Epithelial cell of proximal tubule (primary cell): ENCODE measurements around the gene PPEF2. TPM values are rescaled to one million over a fixed set of nuclear protein-coding genes. Genes with fewer than 3 reads are reported as not detected.

ENCODE experiments used
- DNase-seq: peaks from one replicate; pipeline ENCODE4 v3.0.0-alpha.2; 2011; ENCODE audit warnings: low read depth
- H3K4me3 ChIP-seq: 2 replicates; pipeline ENCODE4 v1.5.1; 2011; ENCODE audit warnings: low read depth, mild to moderate bottlenecking, low read length
- total RNA-seq: library from RNA; depleted of rRNA; stranded (reverse); fragments of >200 nt; gene quantifications from 2 replicates; pipeline ENCODE4 v1.2.3, GENCODE V29; 2015
- TF ChIP-seq, protein P1 (sequence below): conservative IDR thresholded peaks from 2 replicates; pipeline ENCODE4 v1.5.1; 2012; ENCODE audit warnings: low read depth, mild to moderate bottlenecking, low read length

The PPEF2 gene, protein sequence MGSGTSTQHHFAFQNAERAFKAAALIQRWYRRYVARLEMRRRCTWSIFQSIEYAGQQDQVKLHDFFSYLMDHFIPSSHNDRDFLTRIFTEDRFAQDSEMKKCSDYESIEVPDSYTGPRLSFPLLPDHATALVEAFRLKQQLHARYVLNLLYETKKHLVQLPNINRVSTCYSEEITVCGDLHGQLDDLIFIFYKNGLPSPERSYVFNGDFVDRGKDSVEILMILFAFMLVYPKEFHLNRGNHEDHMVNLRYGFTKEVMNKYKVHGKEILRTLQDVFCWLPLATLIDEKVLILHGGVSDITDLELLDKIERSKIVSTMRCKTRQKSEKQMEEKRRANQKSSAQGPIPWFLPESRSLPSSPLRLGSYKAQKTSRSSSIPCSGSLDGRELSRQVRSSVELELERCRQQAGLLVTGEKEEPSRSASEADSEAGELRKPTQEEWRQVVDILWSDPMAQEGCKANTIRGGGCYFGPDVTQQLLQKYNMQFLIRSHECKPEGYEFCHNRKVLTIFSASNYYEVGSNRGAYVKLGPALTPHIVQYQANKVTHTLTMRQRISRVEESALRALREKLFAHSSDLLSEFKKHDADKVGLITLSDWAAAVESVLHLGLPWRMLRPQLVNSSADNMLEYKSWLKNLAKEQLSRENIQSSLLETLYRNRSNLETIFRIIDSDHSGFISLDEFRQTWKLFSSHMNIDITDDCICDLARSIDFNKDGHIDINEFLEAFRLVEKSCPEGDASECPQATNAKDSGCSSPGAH
- total RNA-seq: not detected in 2 replicates

GRCh38 chr4:75902352-75902751 is at the start of gene PPEF2:
TSS of gene PPEF2 (minus strand) at chr4:75902452. CDS start at chr4:75896325, 6,127 bp downstream.
- TF ChIP-seq, protein P1, sequence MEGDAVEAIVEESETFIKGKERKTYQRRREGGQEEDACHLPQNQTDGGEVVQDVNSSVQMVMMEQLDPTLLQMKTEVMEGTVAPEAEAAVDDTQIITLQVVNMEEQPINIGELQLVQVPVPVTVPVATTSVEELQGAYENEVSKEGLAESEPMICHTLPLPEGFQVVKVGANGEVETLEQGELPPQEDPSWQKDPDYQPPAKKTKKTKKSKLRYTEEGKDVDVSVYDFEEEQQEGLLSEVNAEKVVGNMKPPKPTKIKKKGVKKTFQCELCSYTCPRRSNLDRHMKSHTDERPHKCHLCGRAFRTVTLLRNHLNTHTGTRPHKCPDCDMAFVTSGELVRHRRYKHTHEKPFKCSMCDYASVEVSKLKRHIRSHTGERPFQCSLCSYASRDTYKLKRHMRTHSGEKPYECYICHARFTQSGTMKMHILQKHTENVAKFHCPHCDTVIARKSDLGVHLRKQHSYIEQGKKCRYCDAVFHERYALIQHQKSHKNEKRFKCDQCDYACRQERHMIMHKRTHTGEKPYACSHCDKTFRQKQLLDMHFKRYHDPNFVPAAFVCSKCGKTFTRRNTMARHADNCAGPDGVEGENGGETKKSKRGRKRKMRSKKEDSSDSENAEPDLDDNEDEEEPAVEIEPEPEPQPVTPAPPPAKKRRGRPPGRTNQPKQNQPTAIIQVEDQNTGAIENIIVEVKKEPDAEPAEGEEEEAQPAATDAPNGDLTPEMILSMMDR: no peak
- no peak for DNase-seq
- no peak within 1 kb of the TSS for H3K4me3 ChIP-seq

DNA sequence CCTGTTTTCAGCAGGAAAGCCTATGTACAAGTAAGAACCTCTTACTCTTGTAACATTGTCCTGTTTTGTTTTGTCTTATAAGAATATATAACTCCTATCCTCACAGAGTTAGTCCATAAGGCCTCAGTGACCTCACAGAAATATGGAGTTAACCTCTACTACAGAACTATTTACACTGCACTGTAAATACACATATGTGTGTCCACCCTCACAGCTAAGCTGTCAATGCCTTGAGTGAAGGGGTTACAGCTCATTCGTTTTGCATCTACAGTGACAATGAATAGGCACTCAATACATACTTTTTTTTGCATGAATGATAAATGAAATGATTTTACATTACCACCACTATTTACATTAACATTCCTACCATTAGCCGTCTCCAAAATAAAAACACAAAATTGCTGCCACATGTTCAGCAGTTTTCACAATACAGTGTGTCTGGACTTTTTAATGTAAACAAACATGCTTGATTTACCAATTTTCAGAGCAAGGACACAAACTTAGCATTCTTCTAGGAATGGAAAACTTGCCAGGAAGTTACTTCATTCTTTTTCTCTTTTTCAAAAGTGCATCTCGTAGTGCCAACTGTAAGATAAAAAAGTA is 48.1 kb upstream of the PPEF2 start:
- no peak for DNase-seq
- TF ChIP-seq, protein P1: no peak
- no peak overlapping the region for H3K4me3 ChIP-seq

DNA sequence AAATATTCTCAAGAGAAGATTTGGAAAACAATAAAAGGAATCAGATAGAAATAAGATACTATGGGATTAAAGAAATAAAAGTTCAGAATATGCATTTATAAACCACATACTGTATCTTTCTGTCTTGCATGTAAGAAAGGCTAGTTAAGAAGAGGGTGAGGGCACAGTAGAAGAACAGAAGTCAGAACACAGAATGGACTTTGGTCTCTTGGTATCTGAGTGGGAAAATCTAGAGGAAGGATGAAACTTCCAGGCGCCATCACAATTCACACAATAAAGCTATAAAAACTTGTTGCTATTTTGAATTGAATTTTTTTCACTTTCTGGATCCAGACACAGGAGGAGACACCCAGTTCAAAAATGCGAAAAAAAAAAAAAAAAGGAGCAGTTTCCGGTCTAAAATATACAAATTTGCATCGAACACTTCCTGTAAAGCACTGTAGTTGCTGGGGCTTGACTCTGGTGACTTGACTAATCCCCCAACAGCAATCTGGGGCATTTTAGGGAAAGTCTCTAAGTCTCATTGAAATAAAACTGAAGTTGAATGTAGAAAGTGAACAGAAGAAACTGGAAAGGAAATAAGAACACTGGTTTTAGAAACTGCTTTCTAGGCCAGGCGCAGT is 46.7 kb upstream of the PPEF2 start:
- TF ChIP-seq, protein P1: no peak
- no peak overlapping the region for H3K4me3 ChIP-seq
- no peak for DNase-seq

GRCh38 chr4:75940692-75941253 is 38.5 kb upstream of the PPEF2 start, which contains the start of gene NAAA:
TSS of gene NAAA (minus strand) at chr4:75941013. CDS start at chr4:75940949, 64 bp downstream.
- H3K4me3 ChIP-seq: peak within 1 kb of the TSS; percentile 82
- no peak for DNase-seq
- TF ChIP-seq, protein P1: peak; percentile 41

- no peak for DNase-seq
Measured at GRCh38 chr4:75939890-75940691, 37.8 kb upstream of the PPEF2 start.

More at GRCh38 chr4:75939890-75940691, 37.8 kb upstream of the PPEF2 start:
- TF ChIP-seq, protein P1: no peak
- peak overlapping the region; percentile 82 for H3K4me3 ChIP-seq
